ENCODE data around the gene DLGAP1. TPM values are rescaled to one million over a fixed set of nuclear protein-coding genes. Genes with fewer than 3 reads are reported as not detected.

DLGAP1 gene
- total and polyA plus RNA-seq, 4 donors = 0.54 to 11.8 (median 3.1) TPM

- Histone ChIP-seq H3K9ac (ENCODE audit: insufficient read depth in 1 of 2, low read length in 2 of 2) (no peak overlapping the region), H3K4me3 (no peak overlapping the region), H3K36me3 (ENCODE audit: control insufficient read depth in 4 of 4, insufficient read depth in 4 of 4, low read length in 4 of 4) (no peaks in the 10 kb centered on the region), H3K9me3 (ENCODE audit: control insufficient read depth in 4 of 4, insufficient read depth in 3 of 4, low read length in 3 of 4) (no peaks in the 10 kb centered on the region), H3K4me1 (ENCODE audit: control insufficient read depth in 5 of 5, insufficient read depth in 5 of 5, low read length in 5 of 5) (peaks cover 8 to 29% (median 12%) of the 10 kb centered on the region in 5 donors), H3K27me3 (ENCODE audit: control insufficient read depth in 3 of 3, insufficient read depth in 3 of 3, low read length in 2 of 3) (no peaks in the 10 kb centered on the region), H3K27ac (ENCODE audit: low read depth in 1 of 2, low read length in 1 of 2) (peak overlapping the region; percentile 83 to 88)
- ATAC-seq (ENCODE audit: insufficient read depth, low FRiP score) (peak; percentile 61), DNase-seq (peak in 2 of 3 donors; percentile 28 to 40)
- TF ChIP-seq CTCF (IDR thresholded peaks at IDR 0.05; ENCODE audit: control extremely low read depth, extremely low read depth) = no peak
- WGBS, 2 donors = 49 to 57% methylated on average over 9 of the region's 9 CpGs
Observed at GRCh38 chr18:3624935-3625741, 830.0 kb downstream of the DLGAP1 start.

GRCh38 chr18:3624546-3624934, 830.6 kb downstream of the DLGAP1 start:
- WGBS, 2 donors = 56 to 66% methylated on average over 2 of the region's 2 CpGs
- no peak for TF ChIP-seq CTCF (IDR thresholded peaks at IDR 0.05; ENCODE audit: control extremely low read depth, extremely low read depth)
- Histone ChIP-seq H3K27me3 (ENCODE audit: control insufficient read depth in 3 of 3, insufficient read depth in 3 of 3, low read length in 2 of 3) (no peaks in the 10 kb centered on the region), H3K4me1 (ENCODE audit: control insufficient read depth in 5 of 5, insufficient read depth in 5 of 5, low read length in 5 of 5) (peaks cover 8 to 29% (median 12%) of the 10 kb centered on the region in 5 donors), H3K27ac (ENCODE audit: low read depth in 1 of 2, low read length in 1 of 2) (peak overlapping the region; percentile 88 to 96), H3K4me3 (no peak overlapping the region), H3K36me3 (ENCODE audit: control insufficient read depth in 4 of 4, insufficient read depth in 4 of 4, low read length in 4 of 4) (no peaks in the 10 kb centered on the region), H3K9ac (ENCODE audit: insufficient read depth in 1 of 2, low read length in 2 of 2) (peak overlapping the region in 1 of 2 donors; percentile 16), H3K9me3 (ENCODE audit: control insufficient read depth in 4 of 4, insufficient read depth in 3 of 4, low read length in 3 of 4) (no peaks in the 10 kb centered on the region)
- ATAC-seq (ENCODE audit: insufficient read depth, low FRiP score) (no peak), DNase-seq (no peak)

- WGBS, 2 donors = 36 to 58% methylated on average over 29 to 30 of the region's 30 CpGs
- TF ChIP-seq CTCF (IDR thresholded peaks at IDR 0.05; ENCODE audit: control extremely low read depth, extremely low read depth) = no peak
- ATAC-seq (ENCODE audit: insufficient read depth, low FRiP score) = peak; percentile 70
- H3K27ac ChIP-seq (ENCODE audit: low read depth in 1 of 2, low read length in 1 of 2) = peak overlapping the region; percentile 88 to 96
- no peaks in the 10 kb centered on the region for H3K27me3 ChIP-seq (ENCODE audit: control insufficient read depth in 3 of 3, insufficient read depth in 3 of 3, low read length in 2 of 3)
- peaks cover 8 to 29% (median 12%) of the 10 kb centered on the region in 5 donors for H3K4me1 ChIP-seq (ENCODE audit: control insufficient read depth in 5 of 5, insufficient read depth in 5 of 5, low read length in 5 of 5)
- peak overlapping the region; percentile 16 to 35 for H3K9ac ChIP-seq (ENCODE audit: insufficient read depth in 1 of 2, low read length in 2 of 2)
- no peak overlapping the region for H3K4me3 ChIP-seq
- DNase-seq = peak; percentile 80 to 86 (median 83)
- no peaks in the 10 kb centered on the region for H3K9me3 ChIP-seq (ENCODE audit: control insufficient read depth in 4 of 4, insufficient read depth in 3 of 4, low read length in 3 of 4)
- no peaks in the 10 kb centered on the region for H3K36me3 ChIP-seq (ENCODE audit: control insufficient read depth in 4 of 4, insufficient read depth in 4 of 4, low read length in 4 of 4)
Observed at GRCh38 chr18:3623769-3624545, 831.1 kb downstream of the DLGAP1 start.

Data from lung (tissue), 12 donors.